GM12874 (cell line): ENCODE results near the gene ZIC2.

Source experiments
- CTCF ChIP-seq: IDR thresholded peaks from 2 replicates; pipeline ENCODE4 v1.5.1; 2011; ENCODE audit warnings: low read depth, mild to moderate bottlenecking, control low read depth, low read length, moderate library complexity; ENCODE audit not compliant: insufficient read depth

The ZIC2 gene

GRCh38 chr13:99996381-99996973 is 14.9 kb downstream of the ZIC2 start:
- no peak for TF ChIP-seq CTCF

GRCh38 chr13:99997702-99998214 is 16.2 kb downstream of the ZIC2 start:
- no peak for TF ChIP-seq CTCF

- no peak for TF ChIP-seq CTCF
These were observed 16.7 kb downstream of the ZIC2 start for GRCh38 chr13:99998261-99998660.

- TF ChIP-seq CTCF = no peak
These were observed 33.0 kb downstream of the ZIC2 start for GRCh38 chr13:100014621-100015020.

- no peak for TF ChIP-seq CTCF
These were observed 38.3 kb downstream of the ZIC2 start for GRCh38 chr13:100019780-100020356.

GRCh38 chr13:100022798-100023197 is 41.2 kb downstream of the ZIC2 start:
- TF ChIP-seq CTCF = no peak

GRCh38 chr13:100024023-100024422 is 42.4 kb downstream of the ZIC2 start:
- no peak for TF ChIP-seq CTCF
